Measurements from ENCODE around the gene CAPN11. TPM values are rescaled to one million over a fixed set of nuclear protein-coding genes. Genes with fewer than 3 reads are reported as not detected.

Gene CAPN11
- total and polyA plus RNA-seq, 9 of the 15 experiments (the other 6 are each of a cell fraction or from before 2014, with no cell fraction given), result 0.03 to 0.61 (median 0.17) TPM; not detected in 1

DNA sequence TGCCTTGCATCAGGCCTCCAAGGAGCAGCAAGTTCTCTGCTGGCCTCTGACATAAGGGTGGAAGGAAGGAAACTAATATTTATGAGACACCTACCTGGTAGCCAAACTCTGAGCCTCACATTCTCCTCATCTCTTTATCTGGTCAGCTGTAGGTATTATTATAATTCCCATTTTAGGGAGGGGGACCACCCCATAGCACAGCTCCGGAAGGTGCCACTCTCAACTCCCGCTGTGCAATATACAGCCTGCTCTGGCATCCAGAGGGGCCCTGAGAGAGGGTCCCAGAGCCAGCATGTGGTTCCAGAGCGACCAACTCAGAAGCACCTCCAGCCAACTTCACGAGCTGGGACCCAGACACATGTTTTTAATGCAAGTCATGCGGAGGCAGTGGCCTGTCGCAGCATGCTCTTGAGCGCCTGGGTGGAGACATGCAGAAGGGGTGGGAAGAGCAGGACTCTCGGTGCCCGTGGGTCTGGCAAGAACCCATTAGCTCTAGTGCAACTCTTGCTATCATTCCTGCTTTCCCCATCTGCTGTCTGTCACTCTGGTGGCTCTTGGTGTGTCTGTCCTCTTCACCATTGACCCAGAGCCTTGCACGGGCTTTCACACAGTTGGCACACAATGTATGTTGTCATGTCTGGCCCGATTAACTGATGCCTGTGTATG is 43.2 kb downstream of the CAPN11 start (continued):
- TF ChIP-seq HEY1 (CRISPR knock-in tag; IDR thresholded peaks at IDR 0.05; ENCODE audit: borderline replicate concordance) (no peak), YY1 (IDR thresholded peaks at IDR 0.05; ENCODE audit: borderline replicate concordance in 1 of 3, control insufficient read depth in 1 of 3, extremely low read depth in 1 of 3, insufficient read depth in 3 of 3, insufficient read length in 1 of 3, insufficient replicate concordance in 2 of 3, low read depth in 1 of 3, low read length in 2 of 3) (peak in 1 of 3 experiments; percentile 13), ZNF174 (CRISPR knock-in tag; IDR thresholded peaks at IDR 0.05) (no peak)

DNA sequence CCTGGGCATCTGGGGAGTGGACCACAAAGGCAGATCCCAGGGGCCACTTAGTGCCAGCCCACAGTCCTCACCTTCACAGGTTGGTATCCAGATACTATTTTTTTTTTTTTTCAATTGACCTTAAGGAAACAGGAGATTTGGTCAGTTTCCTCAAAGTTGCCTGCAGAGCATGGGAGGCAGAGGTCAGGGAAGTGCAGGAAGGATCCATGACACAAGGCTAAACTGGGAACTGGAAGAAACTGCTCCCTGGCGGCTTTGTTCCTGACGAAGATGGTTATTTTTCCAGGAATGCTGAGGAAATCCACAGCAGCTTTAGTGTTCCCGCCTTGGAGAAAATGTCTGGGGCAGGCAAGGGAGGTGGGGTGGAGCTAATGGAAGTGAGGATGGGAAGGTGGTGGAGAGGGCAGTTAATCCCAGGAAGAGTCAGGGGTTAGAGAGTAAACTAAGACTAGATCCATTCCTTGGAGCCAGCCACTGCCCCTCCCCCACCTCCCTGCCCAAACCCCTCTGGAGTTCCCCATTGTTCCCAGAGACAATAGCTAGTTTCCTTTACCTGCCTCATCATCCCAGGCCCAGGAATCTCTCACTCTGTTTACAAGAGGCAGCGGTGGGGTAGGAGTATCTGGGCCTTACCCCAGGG is 43.8 kb downstream of the CAPN11 start:
- no peaks in the 10 kb centered on the region for H3K79me2 ChIP-seq (ENCODE audit: control insufficient read depth, insufficient read depth, low read length)
- no peaks in the 10 kb centered on the region for H4K20me1 ChIP-seq (replicated peaks; ENCODE audit: control insufficient read depth, insufficient read depth, low read length)
- DNase-seq (ENCODE audit: extremely low read depth in 1 of 4, low spot score in 3 of 4) (no peak), ATAC-seq (no peak), FAIRE-seq (no peak)
- H3K27me3 ChIP-seq (ENCODE audit: control insufficient read depth in 2 of 2, insufficient read depth in 2 of 2, low read length in 2 of 2), result no peaks in the 10 kb centered on the region
- ChIA-PET POLR2A (interaction anchor here (0.9 to 3.0 kb wide), 6 partner anchors 10 to 52 kb away, joined by 3 to 23 read pairs (median 10); partner anchors contain the start of gene HSP90AB1), CTCF (ENCODE audit: low intra/inter-chr PET ratio) (no interaction called here)
- H3K4me3 ChIP-seq, result no peak overlapping the region
- H3K9me3 ChIP-seq (replicated peaks; ENCODE audit: control insufficient read depth, insufficient read depth, low read depth, low read length), result no peaks in the 10 kb centered on the region
- no peak overlapping the region for H3K27ac ChIP-seq (ENCODE audit: extremely low read depth, low read depth, low read length)
- BruUV-seq (replicated peaks), result no TSS peak
- intact Hi-C loops (cut with micrococcal nuclease) (no loop called here), in situ Hi-C loops (cut with MboI) (no loop called here)
- H3K4me1 ChIP-seq (replicated peaks in 1 of 2; ENCODE audit: control insufficient read depth in 2 of 2, insufficient read depth in 2 of 2, low read length in 2 of 2), result peaks cover 34 to 47% of the 10 kb centered on the region in 2 experiments
- WGBS (ENCODE audit: insufficient coverage, low coverage, missing lambda C conversion rate), result 90% methylated on average over 4 of the region's 4 CpGs
- peak overlapping the region; percentile 46 to 82; a peak in 2 of 4 replicates for H3K9ac ChIP-seq (ENCODE audit: insufficient read depth in 1 of 2, low read depth in 2 of 2, low read length in 2 of 2)
- 0 out of 2 replicates have a peak overlapping the region, but pooled peaks have one; percentile 54 for H3K4me2 ChIP-seq (ENCODE audit: insufficient read depth, low read length)
- H3K36me3 ChIP-seq (ENCODE audit: control insufficient read depth, insufficient read depth, low read length), result no peaks in the 10 kb centered on the region
- H2AFZ ChIP-seq (ENCODE audit: low read depth, low read length), result peak overlapping the region; percentile 91
- H3K9me1 ChIP-seq (ENCODE audit: control insufficient read depth, insufficient read depth, low read length), result no peaks in the 10 kb centered on the region
- no peak for TF ChIP-seq SRF (CRISPR knock-in tag; IDR thresholded peaks at IDR 0.05)
- no peak for TF ChIP-seq POLR2AphosphoS5 (IDR thresholded peaks at IDR 0.05; ENCODE audit: control insufficient read depth, insufficient read depth, low read depth, low read length)
- TF ChIP-seq, protein P1, sequence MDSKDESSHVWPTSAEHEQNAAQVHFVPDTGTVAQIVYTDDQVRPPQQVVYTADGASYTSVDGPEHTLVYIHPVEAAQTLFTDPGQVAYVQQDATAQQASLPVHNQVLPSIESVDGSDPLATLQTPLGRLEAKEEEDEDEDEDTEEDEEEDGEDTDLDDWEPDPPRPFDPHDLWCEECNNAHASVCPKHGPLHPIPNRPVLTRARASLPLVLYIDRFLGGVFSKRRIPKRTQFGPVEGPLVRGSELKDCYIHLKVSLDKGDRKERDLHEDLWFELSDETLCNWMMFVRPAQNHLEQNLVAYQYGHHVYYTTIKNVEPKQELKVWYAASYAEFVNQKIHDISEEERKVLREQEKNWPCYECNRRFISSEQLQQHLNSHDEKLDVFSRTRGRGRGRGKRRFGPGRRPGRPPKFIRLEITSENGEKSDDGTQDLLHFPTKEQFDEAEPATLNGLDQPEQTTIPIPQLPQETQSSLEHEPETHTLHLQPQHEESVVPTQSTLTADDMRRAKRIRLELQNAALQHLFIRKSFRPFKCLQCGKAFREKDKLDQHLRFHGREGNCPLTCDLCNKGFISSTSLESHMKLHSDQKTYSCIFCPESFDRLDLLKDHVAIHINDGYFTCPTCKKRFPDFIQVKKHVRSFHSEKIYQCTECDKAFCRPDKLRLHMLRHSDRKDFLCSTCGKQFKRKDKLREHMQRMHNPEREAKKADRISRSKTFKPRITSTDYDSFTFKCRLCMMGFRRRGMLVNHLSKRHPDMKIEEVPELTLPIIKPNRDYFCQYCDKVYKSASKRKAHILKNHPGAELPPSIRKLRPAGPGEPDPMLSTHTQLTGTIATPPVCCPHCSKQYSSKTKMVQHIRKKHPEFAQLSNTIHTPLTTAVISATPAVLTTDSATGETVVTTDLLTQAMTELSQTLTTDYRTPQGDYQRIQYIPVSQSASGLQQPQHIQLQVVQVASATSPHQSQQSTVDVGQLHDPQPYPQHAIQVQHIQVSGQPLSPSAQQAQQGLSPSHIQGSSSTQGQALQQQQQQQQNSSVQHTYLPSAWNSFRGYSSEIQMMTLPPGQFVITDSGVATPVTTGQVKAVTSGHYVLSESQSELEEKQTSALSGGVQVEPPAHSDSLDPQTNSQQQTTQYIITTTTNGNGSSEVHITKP (IDR thresholded peaks at IDR 0.05; ENCODE audit: partially characterized antibody), result no peak
- TF ChIP-seq HDAC8 (tag; IDR thresholded peaks at IDR 0.05), result no peak
- TF ChIP-seq, protein P2, sequence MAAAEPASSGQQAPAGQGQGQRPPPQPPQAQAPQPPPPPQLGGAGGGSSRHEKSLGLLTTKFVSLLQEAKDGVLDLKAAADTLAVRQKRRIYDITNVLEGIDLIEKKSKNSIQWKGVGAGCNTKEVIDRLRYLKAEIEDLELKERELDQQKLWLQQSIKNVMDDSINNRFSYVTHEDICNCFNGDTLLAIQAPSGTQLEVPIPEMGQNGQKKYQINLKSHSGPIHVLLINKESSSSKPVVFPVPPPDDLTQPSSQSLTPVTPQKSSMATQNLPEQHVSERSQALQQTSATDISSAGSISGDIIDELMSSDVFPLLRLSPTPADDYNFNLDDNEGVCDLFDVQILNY (CRISPR knock-in tag; IDR thresholded peaks at IDR 0.05), result no peak
- TF ChIP-seq ZNF76 (CRISPR knock-in tag; IDR thresholded peaks at IDR 0.05; ENCODE audit: borderline replicate concordance), result no peak
- TF ChIP-seq U2AF1 (optimal IDR thresholded peaks at IDR 0.05; ENCODE audit: low read depth, low read length), result no peak
- no peak for TF ChIP-seq NCOA2 (IDR thresholded peaks at IDR 0.05; ENCODE audit: partially characterized antibody in 2 of 2)
- TF ChIP-seq SP1 (CRISPR knock-in tag; IDR thresholded peaks at IDR 0.05), result no peak
- no peak for TF ChIP-seq PTBP1 (IDR thresholded peaks at IDR 0.05; ENCODE audit: low read depth, low read length)
- no peak for TF ChIP-seq SMARCA5 (IDR thresholded peaks at IDR 0.05)

All from K562 (cell line).